AG10803 (cell line): ENCODE measurements around the gene PISD.
A peak's percentile ranks its signal among the peaks of the same experiment; 100 is the strongest.
"Not testable (repeated sequence)": the region's sequence is repeated elsewhere in the genome, so short reads cannot be mapped to it uniquely, and the experiment has no call there.

Experiments
- DNase-seq: peaks from one replicate; pipeline ENCODE4 v3.0.0; 2010; ENCODE audit warnings: low read depth
- H3K4me3 ChIP-seq: 2 replicates; pipeline ENCODE4 v1.5.1; 2011; ENCODE audit warnings: mild to moderate bottlenecking, low read length, control low read depth
- TF ChIP-seq, protein P1 (sequence below): conservative IDR thresholded peaks from 2 replicates; pipeline ENCODE4 v1.5.1; 2011; ENCODE audit warnings: mild to moderate bottlenecking, low read length, control low read depth, inconsistent platforms

The PISD gene

DNA sequence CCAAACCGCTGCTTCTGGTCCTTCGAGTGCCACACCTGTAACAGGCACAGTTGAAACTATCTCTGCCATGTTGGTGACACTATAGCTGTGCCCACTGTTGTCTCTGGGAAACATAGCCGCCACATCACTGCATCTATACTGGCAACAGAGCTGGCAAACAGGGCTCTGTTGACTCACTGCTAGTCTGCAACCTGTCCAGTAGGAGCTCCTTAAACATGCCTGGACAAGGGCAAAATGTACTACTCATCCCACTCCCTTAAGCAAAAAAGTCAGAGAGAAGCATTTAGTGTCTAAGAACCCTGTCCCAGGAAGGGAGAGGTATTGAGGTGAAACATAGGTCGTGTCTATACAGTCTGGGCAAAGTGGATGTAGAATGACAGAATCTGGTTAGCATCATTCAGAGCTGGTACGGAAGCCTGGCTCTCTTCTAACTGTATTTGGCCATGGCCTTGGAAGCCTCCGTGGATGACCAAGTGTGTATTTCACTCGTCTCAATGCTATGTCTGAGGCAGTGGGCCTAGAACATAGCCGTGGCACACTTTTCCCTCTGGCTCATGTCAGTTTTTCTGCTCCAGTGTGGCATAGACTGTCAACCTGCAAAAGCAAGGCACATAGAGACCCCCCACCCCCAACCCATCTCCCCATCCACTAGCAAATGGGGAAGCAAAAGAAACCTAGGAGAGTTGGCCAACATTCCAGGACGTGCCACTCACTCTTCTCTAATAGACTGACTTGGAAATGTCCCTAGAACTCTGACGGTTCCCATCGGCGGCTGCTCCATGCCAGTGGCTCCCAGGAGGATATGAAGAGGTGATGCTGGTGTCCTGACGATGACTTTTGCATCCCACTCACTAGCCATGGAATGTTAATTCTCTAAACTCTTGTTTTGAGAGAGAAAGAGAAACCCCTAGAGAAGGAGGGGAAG is 21.4 kb upstream of the PISD start:
- DNase-seq = peak; percentile 15
- TF ChIP-seq, protein P1, sequence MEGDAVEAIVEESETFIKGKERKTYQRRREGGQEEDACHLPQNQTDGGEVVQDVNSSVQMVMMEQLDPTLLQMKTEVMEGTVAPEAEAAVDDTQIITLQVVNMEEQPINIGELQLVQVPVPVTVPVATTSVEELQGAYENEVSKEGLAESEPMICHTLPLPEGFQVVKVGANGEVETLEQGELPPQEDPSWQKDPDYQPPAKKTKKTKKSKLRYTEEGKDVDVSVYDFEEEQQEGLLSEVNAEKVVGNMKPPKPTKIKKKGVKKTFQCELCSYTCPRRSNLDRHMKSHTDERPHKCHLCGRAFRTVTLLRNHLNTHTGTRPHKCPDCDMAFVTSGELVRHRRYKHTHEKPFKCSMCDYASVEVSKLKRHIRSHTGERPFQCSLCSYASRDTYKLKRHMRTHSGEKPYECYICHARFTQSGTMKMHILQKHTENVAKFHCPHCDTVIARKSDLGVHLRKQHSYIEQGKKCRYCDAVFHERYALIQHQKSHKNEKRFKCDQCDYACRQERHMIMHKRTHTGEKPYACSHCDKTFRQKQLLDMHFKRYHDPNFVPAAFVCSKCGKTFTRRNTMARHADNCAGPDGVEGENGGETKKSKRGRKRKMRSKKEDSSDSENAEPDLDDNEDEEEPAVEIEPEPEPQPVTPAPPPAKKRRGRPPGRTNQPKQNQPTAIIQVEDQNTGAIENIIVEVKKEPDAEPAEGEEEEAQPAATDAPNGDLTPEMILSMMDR = no peak

DNA sequence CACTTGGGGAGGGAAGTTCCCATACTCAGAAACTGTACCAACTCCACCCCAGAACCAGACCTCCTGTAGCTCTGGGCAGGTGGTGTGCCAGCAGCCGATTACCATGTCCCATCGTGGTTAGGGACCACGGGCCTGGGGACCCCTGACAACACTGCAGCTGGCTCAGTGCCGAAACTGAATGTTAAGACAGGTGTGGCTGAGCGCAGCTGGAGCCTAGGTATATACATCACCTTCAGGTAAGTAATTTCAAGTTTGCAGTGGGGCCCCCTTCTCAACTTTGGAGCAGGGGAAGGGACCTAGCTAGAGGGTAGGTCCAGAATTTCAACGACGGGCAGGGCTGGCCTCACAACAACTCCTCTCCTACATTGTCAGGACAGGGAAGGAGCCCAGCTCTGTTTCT is 20.7 kb upstream of the PISD start:
- DNase-seq = no peak
- no peak overlapping the region for H3K4me3 ChIP-seq
- TF ChIP-seq, protein P1 = no peak

More for the DNA sequence above, 21.4 kb upstream of the PISD start:
- no peak overlapping the region for H3K4me3 ChIP-seq

DNA sequence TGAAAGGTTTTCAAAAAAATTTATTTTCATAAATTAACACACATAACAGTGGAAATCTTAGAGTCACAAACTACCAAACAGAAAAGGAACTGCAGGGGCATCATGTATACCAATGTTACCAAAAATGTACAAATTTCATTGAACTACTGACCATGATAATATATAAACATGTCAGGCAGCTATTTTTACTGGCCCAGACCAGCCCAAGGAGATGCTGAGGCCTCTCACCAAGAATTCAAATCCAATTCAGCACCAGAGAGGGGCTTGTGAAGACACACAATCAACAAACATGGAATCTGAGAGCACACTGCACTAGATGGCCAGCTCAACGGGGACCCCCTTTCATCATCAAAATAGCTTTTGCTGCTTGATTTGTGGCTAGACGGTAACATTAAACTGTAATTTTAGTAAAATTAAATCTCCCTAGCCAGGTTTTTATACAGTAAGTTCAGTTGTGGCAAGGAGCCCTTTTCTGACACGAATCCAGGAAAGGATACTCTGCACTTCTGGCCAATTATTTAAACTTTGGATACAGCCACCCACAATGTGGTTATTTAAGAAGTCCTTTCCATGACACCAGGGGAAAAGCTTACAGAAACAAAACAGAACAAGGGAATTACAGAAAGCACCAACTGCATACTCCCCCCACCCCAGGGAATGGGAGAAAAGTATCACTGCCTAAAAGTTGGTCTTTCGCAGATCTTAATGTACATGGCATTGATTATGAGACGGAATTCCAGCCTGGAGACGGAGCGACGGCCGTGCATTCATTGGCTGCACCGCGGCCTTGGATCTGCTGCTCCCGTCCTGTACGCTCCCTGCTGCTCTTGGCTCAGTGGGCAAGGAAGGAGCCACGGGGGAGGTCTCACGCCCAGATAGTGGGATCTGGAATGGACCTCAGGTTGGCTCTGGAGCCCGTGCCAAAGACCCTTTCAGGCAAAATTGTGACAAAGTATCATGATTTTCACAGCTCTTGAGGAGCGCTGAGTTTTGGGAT is 19.6 kb upstream of the PISD start:
- peak; percentile 76 for DNase-seq
- TF ChIP-seq, protein P1 = no peak
- no peak overlapping the region for H3K4me3 ChIP-seq

DNA sequence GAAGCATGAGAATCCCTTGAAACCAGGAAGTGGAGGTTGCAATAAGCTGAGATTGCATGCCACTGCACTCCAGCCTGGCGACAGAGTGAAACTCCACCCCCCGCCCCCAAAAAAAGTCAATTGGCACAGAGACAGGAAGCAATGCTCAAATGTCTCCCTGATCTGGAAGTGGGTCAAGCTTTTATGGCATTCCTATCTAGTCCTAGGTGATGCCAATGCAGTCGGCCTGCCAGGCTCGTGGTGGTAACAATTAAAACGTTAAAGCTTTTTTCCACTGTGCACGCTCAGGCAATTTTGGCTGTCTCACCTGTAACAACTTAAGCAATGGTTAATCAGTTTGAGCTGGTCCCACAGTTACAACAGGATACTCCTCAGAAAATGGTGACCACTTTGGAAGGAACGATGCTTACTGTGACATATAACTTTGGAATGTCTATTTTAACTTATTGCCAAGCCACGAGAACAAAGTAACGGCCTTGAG is 18.9 kb upstream of the PISD start:
- no peak overlapping the region for H3K4me3 ChIP-seq
- TF ChIP-seq, protein P1 = no peak
- peak; percentile 89 for DNase-seq

DNA sequence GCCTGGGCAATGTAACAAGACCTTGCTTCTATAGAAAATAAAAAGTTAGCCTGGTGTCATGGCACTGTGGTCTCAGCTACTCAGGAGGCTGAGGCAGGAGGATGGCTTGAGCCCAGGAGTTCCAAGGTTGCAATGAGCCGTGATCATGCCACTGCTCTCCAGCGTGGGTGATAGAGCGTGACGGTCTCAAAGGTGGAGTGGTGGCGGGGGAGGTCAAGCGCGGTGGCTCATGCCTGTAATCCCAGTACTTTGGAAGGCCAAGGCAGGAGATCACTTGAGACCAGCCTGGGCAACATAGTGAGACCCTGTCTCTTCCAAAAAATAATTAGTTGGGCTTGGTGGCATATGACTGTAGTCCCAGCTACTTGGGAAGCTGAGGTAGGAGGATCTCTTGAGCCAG is 16.7 kb upstream of the PISD start:
- no peak overlapping the region for H3K4me3 ChIP-seq
- DNase-seq = no peak
- TF ChIP-seq, protein P1 = no peak

DNA sequence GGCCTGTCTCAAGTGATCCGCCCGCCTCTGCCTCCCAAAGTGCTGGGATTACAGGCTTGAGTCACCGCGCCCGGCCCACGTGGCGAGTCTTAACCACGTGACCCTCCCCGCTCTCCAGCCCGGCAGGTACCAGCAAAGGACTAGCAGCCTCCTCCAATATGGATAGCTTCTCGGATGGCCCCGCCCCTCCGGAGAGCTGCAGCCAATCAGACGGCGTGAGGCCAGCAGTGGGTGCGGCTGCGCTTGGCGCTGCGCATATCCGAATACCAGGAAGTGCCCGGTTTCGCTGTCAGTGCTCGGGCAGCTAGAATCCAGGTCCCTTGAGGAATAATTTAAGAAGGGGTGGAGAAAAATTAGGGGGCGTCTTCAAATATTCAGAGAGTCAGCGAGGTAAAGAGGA is 14.7 kb upstream of the PISD start:
- peak; percentile 86 for DNase-seq
- TF ChIP-seq, protein P1 = no peak
- H3K4me3 ChIP-seq = peak overlapping the region; percentile 57

DNA sequence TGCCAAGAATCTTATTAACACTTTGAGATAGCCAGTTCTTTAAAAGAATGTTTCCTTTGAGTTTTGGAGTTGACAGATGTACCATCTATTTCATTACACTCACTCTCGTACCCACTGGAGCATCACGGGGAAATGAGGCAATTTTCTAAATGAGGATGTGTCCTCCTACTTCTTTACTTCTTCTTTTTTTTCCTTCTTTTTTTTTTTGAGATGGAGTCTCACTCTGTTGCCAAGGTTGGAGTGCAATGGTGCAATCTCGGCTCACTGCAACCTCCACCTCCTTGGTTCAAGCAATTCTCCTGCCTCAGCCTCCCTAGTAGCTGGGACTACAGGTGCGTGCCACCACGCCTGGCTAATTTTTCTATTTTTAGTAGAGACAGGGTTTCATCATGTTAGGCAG is 12.2 kb upstream of the PISD start:
- not testable (repeated sequence) for H3K4me3 ChIP-seq, DNase-seq

DNA sequence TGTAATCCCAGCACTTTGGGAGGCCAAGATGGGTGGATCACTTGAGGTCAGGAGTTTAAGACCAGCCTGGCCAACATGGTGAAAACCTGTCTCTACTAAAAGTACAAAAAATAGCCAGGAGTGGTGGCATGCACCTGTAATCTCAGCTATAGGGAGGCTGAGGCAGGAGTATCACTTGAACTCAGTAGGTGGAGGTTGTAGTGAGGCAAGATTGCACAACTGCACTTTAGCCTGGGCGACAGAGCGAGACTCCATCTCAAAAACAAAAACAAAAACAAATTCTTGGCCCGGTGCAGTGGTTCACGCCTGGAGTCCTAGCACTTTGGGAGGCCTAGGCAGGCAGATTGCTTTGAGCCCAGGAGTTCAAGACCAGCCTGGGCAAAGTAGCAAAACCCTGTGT is 6.8 kb upstream of the PISD start:
- not testable (repeated sequence) for H3K4me3 ChIP-seq, DNase-seq
